IPS-NIHi7 (cell line): ENCODE results near the gene MBD3L1.
A peak's percentile ranks its signal among the peaks of the same experiment; 100 is the strongest.

ENCODE experiments used
- DNase-seq: peaks from one replicate; pipeline ENCODE4 v3.0.0; 2012; ENCODE audit warnings: mixed read lengths; ENCODE audit errors: extremely low spot score

Gene MBD3L1

DNA sequence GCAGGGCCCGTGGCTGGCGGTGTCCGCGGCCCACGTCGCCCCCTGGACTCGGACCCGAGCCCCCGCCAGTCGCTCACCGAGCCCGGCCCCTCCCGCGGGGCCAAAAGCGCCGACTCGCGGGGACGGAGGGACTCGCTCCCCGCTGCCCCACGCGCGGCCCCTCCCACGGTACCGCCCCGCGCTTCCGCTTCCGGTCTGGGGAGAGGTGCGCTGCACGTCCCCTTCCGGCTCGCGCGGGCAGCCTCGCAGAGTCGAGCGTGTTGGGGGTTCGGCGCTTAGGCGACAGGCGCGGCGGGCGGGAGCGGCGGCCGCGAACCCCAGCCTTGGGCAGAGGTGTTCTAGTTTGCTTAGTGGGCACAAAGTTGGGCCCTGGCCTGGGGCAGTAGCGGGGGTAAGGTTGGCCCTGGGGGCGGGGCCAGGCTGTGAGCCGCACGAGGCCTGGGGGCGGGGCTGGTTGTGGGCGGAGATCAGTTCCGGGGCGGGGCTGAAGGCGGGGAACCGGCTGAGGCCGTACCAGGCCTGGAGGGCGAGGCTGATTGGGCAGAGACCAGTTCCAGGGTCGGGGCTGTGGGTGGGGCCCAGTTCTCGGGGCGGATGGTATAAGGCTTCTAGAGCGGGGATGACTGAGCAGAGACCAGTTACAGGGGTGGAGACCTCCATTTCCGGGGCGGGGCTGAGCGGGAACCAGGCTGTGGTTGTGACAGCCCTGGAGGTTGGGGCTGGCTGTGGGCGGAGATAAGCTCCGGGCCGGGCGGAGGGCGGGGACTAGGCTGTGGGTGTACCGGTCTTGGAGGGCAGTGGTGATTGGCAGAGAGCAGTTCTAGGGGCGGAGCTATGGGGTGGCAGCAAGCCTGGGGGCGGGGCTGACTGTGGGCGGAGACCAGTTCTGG lies at the start of gene MBD3L1, which contains the start of gene ZNF558:
MBD3L1 (plus strand) TSS at position 246 of the 890 bp plus-strand sequence. CDS start 10,302 bp downstream, outside the sequence.
ZNF558 (minus strand) TSS at position 173 of the 890 bp plus-strand sequence. CDS start 9,645 bp downstream, outside the sequence.
- peak; percentile 85 for DNase-seq

DNA sequence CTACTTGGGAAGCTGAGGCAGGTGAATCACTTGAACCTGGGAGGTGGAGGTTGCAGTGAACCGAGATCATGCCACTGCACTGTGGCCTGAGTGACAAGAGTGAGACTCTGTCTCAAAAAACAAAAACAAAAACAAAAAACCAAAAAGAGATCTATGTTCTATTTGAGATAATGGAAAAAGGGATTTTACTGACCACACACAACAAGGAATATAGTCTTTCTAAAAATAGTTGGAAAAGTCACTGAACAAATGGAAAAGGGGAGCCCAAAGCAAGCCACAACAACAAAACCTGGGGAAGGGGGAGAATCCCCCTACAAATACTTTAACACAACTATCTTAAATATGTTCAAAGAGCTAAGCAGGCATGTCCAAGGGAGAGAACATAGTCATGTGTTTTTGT lies 37.4 kb upstream of the MBD3L1 start:
- DNase-seq = no peak

DNA sequence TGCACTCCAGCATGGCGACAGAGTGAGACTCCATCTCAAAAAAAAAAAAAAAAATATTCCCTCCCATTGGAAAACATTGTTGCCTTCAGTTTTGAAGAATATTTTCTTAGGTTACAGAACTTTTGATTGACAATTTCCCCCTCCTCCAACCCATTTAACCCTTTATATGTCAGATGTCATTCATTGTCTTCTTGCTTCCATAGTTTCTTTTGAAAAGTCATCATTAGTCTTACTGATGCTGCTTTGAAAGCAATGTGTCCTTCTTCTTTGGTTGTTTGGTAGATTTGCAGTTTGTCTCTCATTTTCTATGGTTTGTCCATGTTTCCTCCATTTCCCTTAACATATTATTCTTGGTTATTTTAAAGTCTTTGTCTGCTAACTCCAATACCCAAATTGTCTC lies 25.5 kb upstream of the MBD3L1 start:
- no peak for DNase-seq

DNA sequence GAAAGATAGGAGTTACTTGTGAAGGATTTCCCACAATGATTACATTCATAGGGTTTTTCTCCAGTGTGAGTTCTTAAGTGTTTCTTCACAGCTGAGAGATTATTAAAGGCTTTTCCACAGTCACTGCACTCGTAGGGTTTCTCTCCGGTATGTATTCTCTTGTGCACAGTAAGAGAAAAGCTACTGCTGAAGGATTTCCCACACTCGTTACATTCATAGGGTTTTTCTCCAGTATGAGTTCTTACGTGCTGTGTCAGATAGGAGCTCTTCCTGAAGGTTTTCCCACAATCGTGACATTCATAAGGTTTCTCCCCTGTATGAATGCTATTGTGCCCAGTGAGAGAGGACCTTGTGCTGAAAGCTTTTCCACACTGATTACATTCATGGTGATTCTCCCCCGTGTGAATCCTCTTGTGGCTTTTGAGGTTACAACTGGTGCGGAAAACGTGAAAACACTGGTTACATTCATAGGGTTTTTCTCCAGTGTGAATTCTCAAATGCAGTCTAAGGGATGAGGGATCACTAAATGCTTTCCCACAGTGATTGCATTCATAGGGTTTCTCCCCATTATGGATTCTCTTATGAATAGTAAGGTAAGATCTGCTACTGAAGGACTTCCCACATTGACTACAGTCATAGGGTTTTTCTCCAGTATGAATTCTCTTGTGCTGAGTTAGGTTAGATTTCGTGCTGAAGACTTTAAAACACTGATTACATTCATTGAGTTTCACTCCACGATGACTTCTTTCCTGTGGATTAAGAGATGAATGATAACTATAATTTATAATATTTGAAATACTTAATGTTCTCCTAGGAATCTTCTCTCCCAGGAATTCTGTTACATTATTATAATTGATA lies 20.6 kb upstream of the MBD3L1 start:
- no peak for DNase-seq

DNA sequence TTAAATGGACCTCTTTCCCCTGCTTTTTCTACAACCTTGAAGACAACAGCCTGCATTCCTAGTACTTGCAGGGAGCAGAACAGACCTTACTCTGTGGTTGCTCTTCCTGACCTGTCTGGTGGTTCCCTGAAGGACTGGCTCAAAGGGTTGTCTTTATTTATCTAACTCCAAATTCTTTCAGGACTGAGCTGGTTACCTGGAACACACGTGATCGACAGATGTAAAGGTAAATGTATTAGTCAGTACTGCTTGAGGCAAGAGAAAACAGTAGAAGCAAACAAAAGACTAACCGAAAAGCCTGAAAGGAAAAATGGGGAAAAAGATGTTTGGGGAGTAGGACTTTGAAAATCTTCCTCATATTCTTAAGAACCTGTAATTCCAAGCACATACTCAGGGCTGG lies 18.0 kb upstream of the MBD3L1 start:
- DNase-seq = no peak

DNA sequence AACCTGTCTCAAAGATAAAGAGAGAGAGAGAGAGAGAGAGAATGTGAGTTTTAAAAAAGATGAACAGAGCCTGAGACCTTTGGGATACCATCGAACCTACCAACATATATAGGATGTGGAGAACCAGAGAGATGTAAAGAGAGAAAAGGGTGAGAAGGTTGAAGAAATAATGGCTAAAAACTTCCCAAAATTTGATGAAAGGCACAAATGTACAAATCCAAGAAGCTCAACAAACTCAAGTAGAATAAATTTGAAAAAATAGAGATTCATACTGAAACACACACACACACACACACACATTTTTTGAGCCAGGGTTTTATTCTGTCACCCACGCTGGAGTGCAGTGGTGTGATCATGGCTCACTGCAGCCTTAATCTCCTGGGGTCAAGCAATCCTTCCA lies 16.4 kb upstream of the MBD3L1 start:
- DNase-seq = no peak

DNA sequence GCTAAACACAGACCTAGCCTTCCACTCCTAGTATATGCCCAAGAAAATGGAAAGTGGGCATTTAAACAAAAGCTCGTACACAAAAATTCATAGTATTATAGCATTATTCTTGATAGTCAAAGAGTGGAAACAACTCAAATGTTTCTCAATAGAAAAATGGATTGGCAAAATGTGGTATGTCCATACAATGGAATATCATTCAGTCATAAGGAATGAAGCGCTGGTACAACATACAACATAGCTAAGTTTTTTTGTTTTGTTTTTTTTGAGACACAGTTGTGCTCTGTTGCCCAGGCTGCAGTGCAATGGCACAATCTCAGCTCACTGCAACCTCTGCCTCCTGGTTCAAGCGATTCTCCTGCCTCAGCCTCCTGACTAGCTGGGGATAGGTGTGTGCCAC lies 11.9 kb upstream of the MBD3L1 start:
- DNase-seq = no peak

DNA sequence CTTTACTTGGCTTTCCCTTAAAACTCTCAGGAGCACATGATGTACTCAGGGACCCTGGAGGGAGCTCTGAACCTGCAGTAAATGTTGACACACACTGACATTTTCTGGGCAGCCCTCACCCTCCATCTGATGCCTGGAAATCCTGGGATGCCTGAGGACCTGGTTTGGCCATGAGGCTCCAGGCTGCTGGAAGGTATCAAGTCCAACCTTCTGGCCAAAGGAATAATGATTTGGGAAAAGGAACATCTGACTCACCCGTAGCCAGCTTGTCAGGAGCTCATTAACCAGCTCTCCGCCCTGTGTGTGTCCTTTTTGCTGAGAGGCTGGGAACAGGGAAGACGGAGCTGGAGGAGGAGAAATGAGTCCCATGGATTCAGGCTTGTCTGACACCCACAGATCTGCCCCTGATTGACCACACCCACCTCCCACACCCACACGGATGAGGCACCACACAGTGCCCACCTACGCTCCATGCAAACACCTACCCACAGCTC lies 10.4 kb upstream of the MBD3L1 start:
- no peak for DNase-seq

DNA sequence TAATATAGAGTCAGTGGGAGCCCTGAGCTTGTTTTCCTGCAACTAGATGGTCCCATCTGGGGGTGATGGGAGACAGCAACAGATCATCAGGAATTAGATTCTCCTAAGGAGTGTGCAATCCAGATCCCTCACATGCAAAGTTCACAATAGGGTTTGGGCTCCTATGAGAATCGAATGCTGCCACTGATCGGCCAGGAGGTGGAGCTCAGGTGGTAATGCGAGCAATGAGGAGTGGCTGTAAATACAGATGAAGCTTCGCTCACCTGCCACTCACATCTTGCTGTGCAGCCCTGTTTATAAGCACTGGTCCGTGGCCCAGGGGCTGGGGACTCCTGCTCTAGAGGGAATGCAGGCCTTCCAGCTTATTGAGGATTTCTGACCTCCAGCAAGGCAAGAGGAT lies 5.8 kb upstream of the MBD3L1 start:
- DNase-seq = no peak

DNA sequence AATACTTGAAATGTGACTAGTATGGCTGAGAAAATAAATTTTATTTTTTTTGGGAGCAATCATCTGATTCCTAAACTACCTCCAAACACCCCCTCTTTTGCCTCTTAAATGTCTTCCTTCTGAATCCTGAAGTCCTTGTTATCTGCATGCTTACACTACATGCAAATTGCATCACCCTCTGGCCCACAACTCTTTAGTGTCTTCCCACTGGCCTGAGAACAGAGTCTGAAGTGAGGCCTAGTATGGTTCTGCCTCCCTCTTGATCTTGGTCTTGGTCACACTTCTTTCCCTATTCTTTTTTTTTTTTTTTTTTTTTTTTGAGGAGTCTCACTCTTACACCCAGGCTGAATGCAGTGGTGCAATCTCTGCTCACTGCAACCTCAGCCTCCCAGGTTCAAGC lies 4.9 kb upstream of the MBD3L1 start:
- DNase-seq = no peak

DNA sequence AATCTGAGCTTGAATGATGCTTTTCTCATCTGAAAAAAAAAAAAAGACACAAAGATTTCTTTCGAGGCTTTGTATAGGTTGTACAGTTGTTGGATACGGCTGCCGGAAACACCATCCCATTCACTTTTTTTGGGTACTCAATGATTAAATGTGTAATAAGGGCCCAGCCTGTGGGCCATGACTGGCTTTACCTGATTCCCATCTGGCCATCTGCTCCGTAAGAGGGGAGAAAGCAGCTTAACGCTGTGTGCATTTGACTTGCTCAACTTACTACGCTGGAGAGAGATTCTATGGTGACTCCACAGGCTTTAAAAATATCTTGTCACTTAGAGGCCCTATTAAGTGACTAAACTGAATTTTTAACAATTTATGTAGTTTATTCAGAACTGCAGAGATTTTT lies 804 bp upstream of the MBD3L1 start:
- DNase-seq = no peak

DNA sequence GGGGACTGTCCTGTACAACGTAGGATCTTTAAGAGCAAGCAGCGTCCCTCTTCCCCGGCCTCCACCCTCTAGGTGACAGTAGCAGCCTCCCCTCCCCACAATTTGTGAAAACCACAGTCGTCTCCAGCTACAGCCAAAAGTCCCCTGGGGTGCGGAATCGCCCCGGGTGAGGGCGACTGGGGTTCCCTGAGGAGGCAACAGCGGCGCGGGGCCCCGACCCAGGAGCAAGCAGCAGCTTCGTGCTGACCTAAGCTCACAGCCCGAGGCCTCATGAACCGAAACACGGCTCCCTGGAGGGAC lies 395 bp upstream of the MBD3L1 start:
- DNase-seq = peak; percentile 14

DNA sequence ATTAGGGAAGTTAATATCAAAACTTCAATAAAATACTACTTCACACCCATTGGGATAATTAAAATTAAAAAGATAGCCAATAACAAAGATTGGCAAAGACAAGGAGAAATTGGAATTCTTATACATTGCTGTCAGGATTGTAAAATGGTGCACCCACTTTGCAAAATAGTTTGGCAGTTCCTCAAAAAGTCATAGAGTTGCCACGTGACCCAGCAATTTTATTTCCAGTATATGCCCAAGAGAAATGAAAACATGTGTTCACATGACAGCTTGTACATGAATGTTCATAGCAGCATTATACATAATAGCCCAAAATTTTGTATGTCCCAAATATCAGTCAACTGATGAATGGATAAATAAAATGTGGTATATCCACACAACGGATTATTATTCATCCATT lies 3.3 kb downstream of the MBD3L1 start:
- DNase-seq = no peak

DNA sequence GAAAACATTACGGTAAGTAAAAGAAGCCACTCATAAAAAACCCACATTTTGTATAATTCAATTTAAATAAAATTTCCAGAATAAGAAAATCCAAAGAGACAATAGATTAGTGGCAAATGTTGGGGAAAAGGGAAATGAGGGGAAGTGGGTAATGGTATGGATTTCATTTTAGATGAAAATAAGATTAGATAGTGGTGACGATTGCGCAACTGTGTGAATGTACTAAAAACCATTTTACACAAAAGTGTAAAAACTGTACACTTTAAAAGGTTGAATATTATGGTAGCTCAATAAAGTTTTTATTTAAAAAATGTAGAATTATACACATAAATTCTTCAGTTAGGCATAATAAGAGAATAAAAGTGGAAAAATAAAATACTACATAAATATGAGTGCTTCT lies 3.7 kb downstream of the MBD3L1 start:
- DNase-seq = no peak

DNA sequence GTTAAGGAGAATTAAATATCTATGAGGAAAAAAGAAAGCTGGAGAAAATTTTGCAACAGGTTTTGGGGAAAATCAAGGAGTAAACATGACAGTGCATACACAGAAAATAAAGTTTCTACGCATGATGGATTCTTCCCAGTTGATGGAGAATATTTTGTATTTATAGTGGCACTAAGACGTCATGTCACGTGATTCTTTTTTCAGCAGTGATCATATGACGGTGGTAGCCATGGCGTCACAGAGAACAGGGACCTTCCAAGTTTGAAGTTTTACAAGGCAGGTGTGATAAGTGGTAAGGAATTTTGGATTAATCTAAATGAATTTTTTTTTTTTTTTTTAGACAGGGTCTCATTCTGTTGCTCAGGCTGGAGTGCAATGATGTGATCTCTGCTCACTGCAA lies 8.5 kb downstream of the MBD3L1 start:
- no peak for DNase-seq

DNA sequence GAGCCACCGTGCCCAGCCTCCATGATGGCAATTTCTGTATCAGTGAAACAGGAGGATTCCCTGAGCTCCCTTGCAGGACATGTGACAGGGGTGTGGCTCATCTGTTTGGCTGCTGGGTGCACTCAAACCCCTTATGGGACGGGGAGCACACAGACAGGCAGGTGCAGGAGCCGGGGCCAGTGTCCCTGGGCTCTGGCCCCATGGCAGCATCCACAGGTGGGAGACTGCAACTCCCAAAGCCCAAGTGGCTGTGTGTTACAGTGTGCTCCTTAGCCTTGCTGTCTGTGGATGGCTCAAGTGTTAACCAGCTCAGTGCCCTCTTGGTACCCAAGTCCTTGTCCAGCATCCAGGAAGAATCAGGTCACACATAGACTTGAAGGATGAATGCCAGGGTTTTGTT lies 14.6 kb downstream of the MBD3L1 start:
- no peak for DNase-seq

DNA sequence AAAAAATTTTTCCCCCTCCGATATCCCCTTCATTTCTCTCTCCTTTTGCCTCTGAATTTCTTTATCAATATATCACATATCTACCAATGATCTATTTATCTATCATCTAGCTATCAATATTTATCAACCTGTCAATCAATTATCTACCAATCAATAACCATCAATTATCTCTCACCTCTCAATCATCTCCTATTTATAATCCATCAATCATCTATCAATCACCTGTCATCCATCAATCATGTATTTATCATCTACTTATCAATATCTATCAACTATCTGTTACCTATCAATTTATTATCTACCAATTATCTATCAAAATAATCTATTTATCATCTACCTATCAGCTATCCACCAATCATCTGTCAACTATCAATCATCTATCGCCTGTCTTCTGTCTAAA lies 17.1 kb downstream of the MBD3L1 start:
- DNase-seq = no peak

DNA sequence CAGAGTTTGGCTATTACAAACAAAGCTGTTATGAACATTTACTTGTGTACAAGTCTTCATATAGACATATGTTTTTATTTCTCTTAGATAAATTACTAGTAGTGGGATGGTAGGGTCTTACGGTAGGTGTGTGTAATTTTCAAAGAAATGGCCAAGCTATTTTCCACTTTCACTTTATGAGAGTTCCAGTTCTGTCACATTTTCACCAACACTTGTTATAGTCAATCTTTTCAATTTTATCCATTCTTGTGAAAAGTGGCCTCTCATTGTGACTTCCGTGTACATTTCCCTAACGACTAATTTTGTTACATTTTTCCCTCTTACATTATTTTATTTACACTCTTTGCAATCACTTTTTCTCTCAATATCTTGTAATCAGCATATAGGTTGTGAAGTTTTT lies 18.3 kb downstream of the MBD3L1 start:
- no peak for DNase-seq

DNA sequence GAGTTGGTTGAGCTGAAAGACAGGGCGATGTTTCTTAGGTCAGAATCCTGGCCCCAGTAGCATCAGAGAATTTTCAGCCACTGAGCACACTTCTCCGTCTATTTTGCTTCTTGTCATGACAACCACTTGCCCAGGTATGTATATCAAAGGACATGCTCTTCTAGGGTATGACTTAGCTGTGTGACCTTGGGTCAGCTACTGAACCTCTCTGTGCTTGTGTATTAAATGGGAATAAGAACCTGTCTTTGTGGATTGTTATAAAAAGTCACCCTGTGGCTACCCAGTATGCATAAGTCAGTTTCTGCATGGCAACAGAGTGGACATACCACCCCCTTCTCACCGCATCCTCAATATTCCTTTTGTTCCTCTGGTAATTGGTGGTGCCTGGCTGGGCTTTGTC lies 26.1 kb downstream of the MBD3L1 start:
- DNase-seq = no peak

DNA sequence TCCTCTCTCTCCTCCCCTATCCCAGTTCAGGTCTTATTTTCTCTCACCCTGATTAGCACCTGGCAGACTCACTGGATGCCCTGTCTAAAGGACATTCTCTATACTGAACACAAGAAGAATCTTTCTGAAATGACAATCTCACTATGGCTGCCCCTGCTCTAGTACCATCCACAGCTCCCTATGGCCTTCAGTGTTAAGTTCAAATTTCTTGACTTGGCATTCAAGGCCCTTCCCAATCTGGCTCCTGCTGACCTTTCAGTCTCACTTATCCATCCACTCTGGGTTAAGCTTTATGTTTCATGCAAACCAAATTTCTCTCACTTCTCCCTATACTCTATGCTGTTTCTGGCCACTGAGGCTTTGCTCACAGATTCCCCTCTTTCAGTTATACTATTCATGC lies 34.2 kb downstream of the MBD3L1 start:
- DNase-seq = no peak

DNA sequence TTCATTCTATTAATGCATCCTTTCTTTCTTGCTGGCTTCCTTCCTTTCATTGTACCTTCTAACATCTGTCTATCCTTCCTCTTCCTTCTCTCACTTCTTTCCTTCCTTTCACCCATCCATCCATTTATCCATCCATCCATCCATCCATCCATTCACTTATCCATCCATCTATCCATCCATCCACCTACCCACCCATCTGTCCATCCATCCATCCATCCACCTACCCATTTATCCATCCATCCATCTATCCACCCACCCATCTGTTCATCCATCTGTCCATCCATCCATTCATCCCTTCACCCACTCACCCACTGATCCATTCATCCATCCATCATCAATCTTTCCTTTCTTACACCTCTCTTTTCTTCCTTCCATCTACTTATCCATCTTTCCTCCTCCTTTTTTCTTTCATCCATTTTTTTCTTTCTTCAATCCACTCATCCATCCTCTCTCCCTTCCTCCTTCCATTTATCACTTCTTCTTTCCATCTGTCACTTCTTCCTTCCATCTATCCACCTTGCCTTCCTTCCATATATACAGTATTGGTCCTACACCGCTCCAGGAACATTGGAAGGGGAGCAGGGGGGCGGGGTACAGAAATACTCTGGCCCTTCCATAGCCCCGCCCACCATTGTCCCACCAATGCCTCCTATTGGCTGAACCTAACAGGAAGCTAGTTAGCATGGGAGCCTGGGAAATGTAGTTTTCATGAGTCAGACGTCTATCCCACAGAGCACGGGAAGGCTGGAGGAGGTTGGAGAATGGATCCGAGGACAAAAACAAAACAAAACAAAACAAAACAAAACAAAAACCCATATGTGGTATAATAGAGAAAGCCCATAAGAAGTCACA lies 45.9 kb downstream of the MBD3L1 start:
- no peak for DNase-seq
